ENCODE results near the gene LTB.
"Not testable (repeated sequence)": the region's sequence is repeated elsewhere in the genome, so short reads cannot be mapped to it uniquely, and the experiment has no call there.

The LTB gene

GRCh38 chr6:31609519-31610406 is 27.5 kb upstream of the LTB start:
- Histone ChIP-seq H3K9me3 (ENCODE audit: control insufficient read depth in 5 of 5, low read length in 5 of 5) (no peaks in the 10 kb centered on the region), H3K9ac (ENCODE audit: low read length in 5 of 5) (no peak overlapping the region), H3K4me1 (ENCODE audit: control insufficient read depth in 5 of 5, insufficient read depth in 5 of 5, low read length in 5 of 5) (no peaks in the 10 kb centered on the region), H3K27me3 (ENCODE audit: control insufficient read depth in 5 of 5, insufficient read depth in 4 of 5, low read length in 5 of 5) (no peaks in the 10 kb centered on the region), H3K27ac (ENCODE audit: low read depth, low read length) (no peak overlapping the region), H3K4me3 (ENCODE audit: low read depth in 1 of 5, low read length in 5 of 5) (no peak overlapping the region), H3K36me3 (ENCODE audit: control insufficient read depth in 5 of 5, insufficient read depth in 5 of 5, low read length in 5 of 5) (no peaks in the 10 kb centered on the region)

- Histone ChIP-seq H3K9me3 (ENCODE audit: control insufficient read depth in 5 of 5, low read length in 5 of 5) (no peaks in the 10 kb centered on the region), H3K27ac (ENCODE audit: low read depth, low read length) (no peak overlapping the region), H3K36me3 (ENCODE audit: control insufficient read depth in 5 of 5, insufficient read depth in 5 of 5, low read length in 5 of 5) (no peaks in the 10 kb centered on the region), H3K9ac (ENCODE audit: low read length in 5 of 5) (no peak overlapping the region), H3K4me3 (ENCODE audit: low read depth in 1 of 5, low read length in 5 of 5) (no peak overlapping the region), H3K4me1 (ENCODE audit: control insufficient read depth in 5 of 5, insufficient read depth in 5 of 5, low read length in 5 of 5) (no peaks in the 10 kb centered on the region), H3K27me3 (ENCODE audit: control insufficient read depth in 5 of 5, insufficient read depth in 4 of 5, low read length in 5 of 5) (no peaks in the 10 kb centered on the region)
Measured at GRCh38 chr6:31607317-31607716, 25.1 kb upstream of the LTB start.

GRCh38 chr6:31597006-31597405 is 14.8 kb upstream of the LTB start:
- no peak overlapping the region for H3K27ac ChIP-seq (ENCODE audit: low read depth, low read length)
- H3K9ac ChIP-seq (ENCODE audit: low read length in 5 of 5) = no peak overlapping the region
- no peak overlapping the region for H3K4me3 ChIP-seq (ENCODE audit: low read depth in 1 of 5, low read length in 5 of 5)
- H3K36me3 ChIP-seq (ENCODE audit: control insufficient read depth in 5 of 5, insufficient read depth in 5 of 5, low read length in 5 of 5) = no peaks in the 10 kb centered on the region
- peaks cover 0 to 3% (median 0%) of the 10 kb centered on the region in 5 donors for H3K4me1 ChIP-seq (ENCODE audit: control insufficient read depth in 5 of 5, insufficient read depth in 5 of 5, low read length in 5 of 5)
- H3K27me3 ChIP-seq (ENCODE audit: control insufficient read depth in 5 of 5, insufficient read depth in 4 of 5, low read length in 5 of 5) = no peaks in the 10 kb centered on the region
- H3K9me3 ChIP-seq (ENCODE audit: control insufficient read depth in 5 of 5, low read length in 5 of 5) = no peaks in the 10 kb centered on the region

- Histone ChIP-seq H3K9me3 (ENCODE audit: control insufficient read depth in 5 of 5, low read length in 5 of 5) (no peaks in the 10 kb centered on the region), H3K4me3 (ENCODE audit: low read depth in 1 of 5, low read length in 5 of 5) (no peak overlapping the region), H3K4me1 (ENCODE audit: control insufficient read depth in 5 of 5, insufficient read depth in 5 of 5, low read length in 5 of 5) (peaks cover 0 to 13% (median 3%) of the 10 kb centered on the region in 5 donors), H3K9ac (ENCODE audit: low read length in 5 of 5) (no peak overlapping the region), H3K36me3 (ENCODE audit: control insufficient read depth in 5 of 5, insufficient read depth in 5 of 5, low read length in 5 of 5) (no peaks in the 10 kb centered on the region), H3K27me3 (ENCODE audit: control insufficient read depth in 5 of 5, insufficient read depth in 4 of 5, low read length in 5 of 5) (no peaks in the 10 kb centered on the region), H3K27ac (ENCODE audit: low read depth, low read length) (no peak overlapping the region)
Measured at GRCh38 chr6:31592396-31592771, 10.2 kb upstream of the LTB start.

GRCh38 chr6:31590691-31591090 is 8.5 kb upstream of the LTB start:
- H3K9me3 ChIP-seq (ENCODE audit: control insufficient read depth in 5 of 5, low read length in 5 of 5); H3K9ac ChIP-seq (ENCODE audit: low read length in 5 of 5); H3K27ac ChIP-seq (ENCODE audit: low read depth, low read length); H3K4me3 ChIP-seq (ENCODE audit: low read depth in 1 of 5, low read length in 5 of 5); H3K36me3 ChIP-seq (ENCODE audit: control insufficient read depth in 5 of 5, insufficient read depth in 5 of 5, low read length in 5 of 5); H3K27me3 ChIP-seq (ENCODE audit: control insufficient read depth in 5 of 5, insufficient read depth in 4 of 5, low read length in 5 of 5): not testable (repeated sequence)
- peaks cover 0 to 30% (median 7%) of the 10 kb centered on the region in 5 donors for H3K4me1 ChIP-seq (ENCODE audit: control insufficient read depth in 5 of 5, insufficient read depth in 5 of 5, low read length in 5 of 5)

- Histone ChIP-seq H3K9ac (ENCODE audit: low read length in 5 of 5) (peak overlapping the region in 1 of 5 donors; percentile 30), H3K4me1 (ENCODE audit: control insufficient read depth in 5 of 5, insufficient read depth in 5 of 5, low read length in 5 of 5) (peaks cover 0 to 42% (median 14%) of the 10 kb centered on the region in 5 donors), H3K27ac (ENCODE audit: low read depth, low read length) (no peak overlapping the region), H3K4me3 (ENCODE audit: low read depth in 1 of 5, low read length in 5 of 5) (no peak overlapping the region), H3K27me3 (ENCODE audit: control insufficient read depth in 5 of 5, insufficient read depth in 4 of 5, low read length in 5 of 5) (peaks cover 0 to 8% (median 5%) of the 10 kb centered on the region in 5 donors), H3K36me3 (ENCODE audit: control insufficient read depth in 5 of 5, insufficient read depth in 5 of 5, low read length in 5 of 5) (no peaks in the 10 kb centered on the region), H3K9me3 (ENCODE audit: control insufficient read depth in 5 of 5, low read length in 5 of 5) (no peaks in the 10 kb centered on the region)
Measured at GRCh38 chr6:31588871-31589650, 6.8 kb upstream of the LTB start.

GRCh38 chr6:31587791-31588777 is 5.9 kb upstream of the LTB start:
- Histone ChIP-seq H3K36me3 (ENCODE audit: control insufficient read depth in 5 of 5, insufficient read depth in 5 of 5, low read length in 5 of 5) (no peaks in the 10 kb centered on the region), H3K4me1 (ENCODE audit: control insufficient read depth in 5 of 5, insufficient read depth in 5 of 5, low read length in 5 of 5) (peaks cover 0 to 42% (median 14%) of the 10 kb centered on the region in 5 donors), H3K4me3 (ENCODE audit: low read depth in 1 of 5, low read length in 5 of 5) (no peak overlapping the region), H3K9me3 (ENCODE audit: control insufficient read depth in 5 of 5, low read length in 5 of 5) (no peaks in the 10 kb centered on the region), H3K9ac (ENCODE audit: low read length in 5 of 5) (peak overlapping the region in 1 of 5 donors; percentile 30), H3K27me3 (ENCODE audit: control insufficient read depth in 5 of 5, insufficient read depth in 4 of 5, low read length in 5 of 5) (peaks cover 0 to 8% (median 5%) of the 10 kb centered on the region in 5 donors), H3K27ac (ENCODE audit: low read depth, low read length) (no peak overlapping the region)

GRCh38 chr6:31586599-31587281 is 4.5 kb upstream of the LTB start:
- H3K27me3 ChIP-seq (ENCODE audit: control insufficient read depth in 5 of 5, insufficient read depth in 4 of 5, low read length in 5 of 5) = peaks cover 0 to 9% (median 5%) of the 10 kb centered on the region in 5 donors
- H3K4me1 ChIP-seq (ENCODE audit: control insufficient read depth in 5 of 5, insufficient read depth in 5 of 5, low read length in 5 of 5) = peaks cover 4 to 54% (median 20%) of the 10 kb centered on the region in 5 donors
- H3K9me3 ChIP-seq (ENCODE audit: control insufficient read depth in 5 of 5, low read length in 5 of 5) = no peaks in the 10 kb centered on the region
- no peak overlapping the region for H3K27ac ChIP-seq (ENCODE audit: low read depth, low read length)
- peak overlapping the region in 2 of 5 donors; percentile 8 to 23 for H3K4me3 ChIP-seq (ENCODE audit: low read depth in 1 of 5, low read length in 5 of 5)
- peak overlapping the region in 1 of 5 donors; percentile 38 for H3K9ac ChIP-seq (ENCODE audit: low read length in 5 of 5)
- no peaks in the 10 kb centered on the region for H3K36me3 ChIP-seq (ENCODE audit: control insufficient read depth in 5 of 5, insufficient read depth in 5 of 5, low read length in 5 of 5)

GRCh38 chr6:31586008-31586407 is 3.8 kb upstream of the LTB start, which contains the start of gene LST1:
Gene LST1 (plus strand): TSS chr6:31586277. CDS start chr6:31587300, 1,023 bp downstream.
- no peak within 1 kb of the TSS for H3K27ac ChIP-seq (ENCODE audit: low read depth, low read length)
- peaks cover 5 to 61% (median 28%) of the 10 kb centered on the region in 5 donors for H3K4me1 ChIP-seq (ENCODE audit: control insufficient read depth in 5 of 5, insufficient read depth in 5 of 5, low read length in 5 of 5)
- H3K9me3 ChIP-seq (ENCODE audit: control insufficient read depth in 5 of 5, low read length in 5 of 5) = no peaks in the 10 kb centered on the region
- no peaks in the 10 kb centered on the region for H3K36me3 ChIP-seq (ENCODE audit: control insufficient read depth in 5 of 5, insufficient read depth in 5 of 5, low read length in 5 of 5)
- H3K4me3 ChIP-seq (ENCODE audit: low read depth in 1 of 5, low read length in 5 of 5) = peak within 1 kb of the TSS in 2 of 5 donors; percentile 8 to 23
- peak within 1 kb of the TSS in 1 of 5 donors; percentile 38 for H3K9ac ChIP-seq (ENCODE audit: low read length in 5 of 5)
- peaks cover 0 to 9% (median 5%) of the 10 kb centered on the region in 5 donors for H3K27me3 ChIP-seq (ENCODE audit: control insufficient read depth in 5 of 5, insufficient read depth in 4 of 5, low read length in 5 of 5)

Data from subcutaneous abdominal adipose tissue (tissue), 5 donors.